Adrenal gland (tissue), 12 donors: ENCODE measurements around the gene GNAQ. TPM values are rescaled to one million over a fixed set of nuclear protein-coding genes. Genes with fewer than 3 reads are reported as not detected.
"Not testable (repeated sequence)": the region's sequence is repeated elsewhere in the genome, so short reads cannot be mapped to it uniquely, and the experiment has no call there.

Experiments used
- DNase-seq, 7 donors: peaks; one replicate each; pipeline ENCODE4 v3.0.0-alpha.2; 2019 to 2020
- H3K27ac ChIP-seq, 5 donors: fragments of 200-600 bp; sonication (generic) in 4 of 5; 1 replicate in 3 of 5; 2 replicates in 2 of 5; pipeline versions ENCODE4 v1.5.1 to v1.8.0; 2016 to 2020; ENCODE audit warnings: mild to moderate bottlenecking in 1 of 5
- H3K27me3 ChIP-seq: fragments of 200-600 bp; 2 replicates; pipeline ENCODE4 v1.8.0; 2021
- H3K36me3 ChIP-seq, 2 donors: fragments of 200-600 bp; replicated peaks in 1 of 2; 1 replicate in 1 of 2; 2 replicates in 1 of 2; pipeline versions ENCODE4 v1.5.1 to v1.8.0; 2018 to 2022
- H3K4me1 ChIP-seq, 2 donors: fragments of 200-600 bp; replicated peaks in 1 of 2; 1 replicate in 1 of 2; 2 replicates in 1 of 2; pipeline versions ENCODE4 v1.5.1 to v1.8.0; 2018 to 2021
- H3K4me3 ChIP-seq, 4 donors: fragments of 200-600 bp; sonication (generic) in 3 of 4; one replicate each; pipeline ENCODE4 v1.5.1; 2016 to 2018
- H3K9me3 ChIP-seq, 3 donors: fragments of 200-600 bp; sonication (generic) in 1 of 3; replicated peaks in 1 of 3; 1 replicate in 2 of 3; 2 replicates in 1 of 3; pipeline versions ENCODE4 v1.5.1 to v1.8.0; 2016 to 2021
- POLR2A ChIP-seq, 2 donors: fragments of 450-650 bp; IDR thresholded peaks; one replicate each; pipeline ENCODE4 v1.6.1; 2017; ENCODE audit warnings: antibody characterized with exemption in 2 of 2, mild to moderate bottlenecking in 2 of 2, moderate library complexity in 1 of 2
- WGBS, 4 donors: extraction: QIAGEN DNeasy Blood & Tissue Kit in 2 of 4; methylation state at CpG; one replicate each; pipeline versions ENCODE4 v1.1.5 to v1.1.7; 2013 to 2017; 5-methylcytosine and 5-hydroxymethylcytosine counted together
- intact Hi-C, 2 donors: fragments of 100-400 bp; cut with DNase I; formaldehyde crosslinking; loops; one replicate each; pipeline versions ENCODE4 v1.14.1 to v1.15.0; 2022 to 2023
- polyA plus RNA-seq, 3 donors: library from polyadenylated mRNA; stranded (reverse); fragments of 200-250 nt in 2 of 3; fragments of 350-450 nt in 1 of 3; fragmentation: Illumina TruSeq in 1 of 3; extraction: RNeasy Lipid Tissue Mini Kit (QIAGEN cat#74804) in 1 of 3; gene quantifications; one replicate each; pipeline ENCODE4 v1.2.3, GENCODE V29; 2013 to 2014
- total RNA-seq, 9 donors: library from RNA; depleted of rRNA in 4 of 9; stranded (reverse); fragments of >200 nt in 4 of 9; fragments of 120-200 nt in 1 of 9; fragmentation: NEBNext Ultra II Directional in 1 of 9; extraction: Animal tissue kit (Norgen Biotek cat#: 25700) in 1 of 9; gene quantifications; one replicate each; pipeline versions ENCODE4 v1.1.0 to v1.2.4, GENCODE V29; 2013 to 2023
- TF ChIP-seq, protein P1 (sequence below), 6 experiments: fragments of 450-650 bp in 4 of 6; fragments of 200-600 bp in 2 of 6; sonication (generic) in 1 of 6; IDR thresholded peaks; 1 replicate in 5 of 6; 2 replicates in 1 of 6; pipeline versions ENCODE4 v1.5.1 to v1.8.0; 2016 to 2021; ENCODE audit warnings: antibody characterized with exemption in 6 of 6, mild to moderate bottlenecking in 2 of 6, moderate library complexity in 1 of 6
- donor health status: healthy with polysubstance abuse.
- donor health status: Bipolar disorder and iron deficiency.
- donor health status: DM: yes; HTN: yes; CAD: no.
- donor health status: DM: no; HTN: no; CAD: no.
- donor health status: DM: no; HTN: no; CAD: no.
- donor health status: DM: yes; HTN: yes; CAD: no.

GNAQ gene
- total and polyA plus RNA-seq, 12 donors: 15.8 to 71.7 (median 45.1) TPM

DNA sequence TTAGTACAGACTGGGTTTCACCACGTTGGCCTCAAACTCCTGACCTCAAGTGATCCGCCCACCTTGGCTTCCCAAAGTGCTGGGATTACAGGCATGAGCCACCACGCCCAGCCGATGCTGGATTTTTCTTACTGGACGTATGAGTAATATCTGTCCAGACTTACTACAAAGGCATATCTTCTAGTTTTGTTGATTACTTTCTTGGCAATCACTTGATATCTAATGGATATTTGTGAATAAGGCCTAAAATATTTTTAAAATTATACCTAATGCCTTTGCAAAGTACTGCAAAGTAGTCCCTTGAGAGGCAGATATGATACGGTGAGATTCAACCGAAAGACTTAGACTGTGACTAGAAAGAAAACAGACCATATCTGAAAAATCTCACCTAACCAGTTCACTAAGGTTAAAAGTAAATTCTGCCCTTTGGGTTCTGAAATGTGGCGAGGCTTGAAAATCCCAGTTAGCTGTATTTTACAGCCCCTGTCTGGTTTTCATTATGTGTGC lies 152.1 kb downstream of the GNAQ start:
- intact Hi-C loops: no loop called here
- H3K27ac ChIP-seq: no peak overlapping the region
- H3K27me3 ChIP-seq: no peaks in the 10 kb centered on the region
- no peaks in the 10 kb centered on the region for H3K9me3 ChIP-seq
- H3K4me3 ChIP-seq: no peak overlapping the region
- no peaks in the 10 kb centered on the region for H3K36me3 ChIP-seq
- WGBS, 4 donors: 80 to 91% (median 82%) methylated on average over 8 of the region's 8 CpGs
- peaks cover 0 to 9% of the 10 kb centered on the region in 2 donors for H3K4me1 ChIP-seq
- DNase-seq: no peak
- TF ChIP-seq, protein P1, sequence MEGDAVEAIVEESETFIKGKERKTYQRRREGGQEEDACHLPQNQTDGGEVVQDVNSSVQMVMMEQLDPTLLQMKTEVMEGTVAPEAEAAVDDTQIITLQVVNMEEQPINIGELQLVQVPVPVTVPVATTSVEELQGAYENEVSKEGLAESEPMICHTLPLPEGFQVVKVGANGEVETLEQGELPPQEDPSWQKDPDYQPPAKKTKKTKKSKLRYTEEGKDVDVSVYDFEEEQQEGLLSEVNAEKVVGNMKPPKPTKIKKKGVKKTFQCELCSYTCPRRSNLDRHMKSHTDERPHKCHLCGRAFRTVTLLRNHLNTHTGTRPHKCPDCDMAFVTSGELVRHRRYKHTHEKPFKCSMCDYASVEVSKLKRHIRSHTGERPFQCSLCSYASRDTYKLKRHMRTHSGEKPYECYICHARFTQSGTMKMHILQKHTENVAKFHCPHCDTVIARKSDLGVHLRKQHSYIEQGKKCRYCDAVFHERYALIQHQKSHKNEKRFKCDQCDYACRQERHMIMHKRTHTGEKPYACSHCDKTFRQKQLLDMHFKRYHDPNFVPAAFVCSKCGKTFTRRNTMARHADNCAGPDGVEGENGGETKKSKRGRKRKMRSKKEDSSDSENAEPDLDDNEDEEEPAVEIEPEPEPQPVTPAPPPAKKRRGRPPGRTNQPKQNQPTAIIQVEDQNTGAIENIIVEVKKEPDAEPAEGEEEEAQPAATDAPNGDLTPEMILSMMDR (IDR thresholded peaks at IDR 0.05): no peak
- no peak for TF ChIP-seq POLR2A (IDR thresholded peaks at IDR 0.05)

DNA sequence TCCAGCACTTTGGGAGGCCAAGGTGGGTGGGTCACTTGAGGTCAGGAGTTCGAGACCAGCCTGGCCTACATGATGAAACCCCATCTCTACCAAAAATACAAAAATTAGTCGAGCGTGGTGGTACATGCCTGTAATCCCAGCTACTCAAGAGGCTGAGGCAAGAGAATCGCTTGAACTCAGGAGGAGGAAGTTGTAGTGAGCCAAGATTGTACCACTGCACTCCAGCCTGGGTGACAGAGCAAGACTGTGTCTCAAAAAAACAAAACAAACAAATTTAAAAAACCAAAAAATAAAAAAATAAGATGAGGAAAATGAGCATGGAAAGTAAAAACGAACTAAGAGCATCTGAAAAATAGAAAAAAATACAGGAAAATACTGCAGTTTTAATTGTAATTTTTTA lies 152.8 kb downstream of the GNAQ start:
- 76 to 85% (median 84%) methylated on average over 5 of the region's 5 CpGs for WGBS, 4 donors
- H3K27ac ChIP-seq, intact Hi-C loops: not testable (repeated sequence)

DNA sequence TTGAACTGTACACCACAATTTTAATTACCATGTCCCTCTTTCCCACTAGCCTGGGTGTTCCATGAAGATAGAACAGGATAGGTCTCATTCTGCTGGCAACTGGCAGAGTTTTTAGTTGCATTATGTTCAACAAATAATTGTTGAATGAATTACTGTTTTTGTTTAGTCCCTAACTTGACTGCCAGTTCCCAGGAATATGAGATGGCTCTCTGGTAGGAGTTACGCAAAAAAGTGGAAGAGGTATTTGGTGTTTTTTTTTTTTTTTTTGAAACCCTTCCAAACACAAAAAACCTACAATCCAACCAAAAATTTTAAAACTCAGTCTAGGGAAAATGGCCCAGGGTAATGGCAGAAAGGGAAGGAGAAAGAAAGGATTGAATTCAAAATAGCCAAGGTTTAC lies 153.6 kb downstream of the GNAQ start:
- no peaks in the 10 kb centered on the region for H3K9me3 ChIP-seq
- no peak for DNase-seq

More for the DNA sequence above, 152.8 kb downstream of the GNAQ start:
- DNase-seq, H3K36me3 ChIP-seq, H3K4me3 ChIP-seq, H3K4me1 ChIP-seq, H3K27me3 ChIP-seq, H3K9me3 ChIP-seq: not testable (repeated sequence)

DNA sequence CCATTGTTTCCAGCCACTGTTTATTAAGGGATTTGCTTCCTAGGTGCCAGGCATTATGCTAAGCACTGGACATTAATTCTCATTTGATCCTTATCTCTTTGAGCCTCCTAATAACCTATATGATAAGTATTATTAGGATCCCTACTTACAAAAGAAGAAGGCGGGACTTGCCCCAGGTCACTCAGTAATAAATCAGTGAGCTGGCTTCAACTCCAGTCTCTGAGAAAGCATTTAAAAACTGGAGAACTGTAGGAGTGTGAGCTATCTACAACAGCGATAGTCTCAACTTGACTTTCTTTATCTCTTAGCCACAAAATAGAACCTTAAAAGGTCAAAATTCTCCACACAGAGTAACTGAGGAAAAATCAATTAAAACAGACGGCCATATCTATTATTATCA lies 155.0 kb downstream of the GNAQ start:
- Histone ChIP-seq H3K27me3 (no peaks in the 10 kb centered on the region), H3K4me3 (no peak overlapping the region), H3K27ac (peak overlapping the region in 1 of 5 donors; percentile 21), H3K36me3 (no peaks in the 10 kb centered on the region), H3K9me3 (no peaks in the 10 kb centered on the region), H3K4me1 (peaks cover 0 to 14% of the 10 kb centered on the region in 2 donors)
- TF ChIP-seq POLR2A (IDR thresholded peaks at IDR 0.05): no peak
- TF ChIP-seq, protein P1 (IDR thresholded peaks at IDR 0.05): no peak
- intact Hi-C loops: no loop called here
- 65 to 77% (median 71%) methylated on average over 3 of the region's 3 CpGs for WGBS, 4 donors
- DNase-seq: no peak

More for the DNA sequence above, 153.6 kb downstream of the GNAQ start:
- Histone ChIP-seq H3K27me3 (no peaks in the 10 kb centered on the region), H3K36me3 (no peaks in the 10 kb centered on the region), H3K4me1 (peaks cover 0 to 13% of the 10 kb centered on the region in 2 donors), H3K4me3 (no peak overlapping the region), H3K27ac (no peak overlapping the region)
- TF ChIP-seq, protein P1 (IDR thresholded peaks at IDR 0.05): no peak
- no peak for TF ChIP-seq POLR2A (IDR thresholded peaks at IDR 0.05)
- intact Hi-C loops: no loop called here
- 95 to 98% (median 97%) methylated on average over 1 of the region's 1 CpG for WGBS, 4 donors

DNA sequence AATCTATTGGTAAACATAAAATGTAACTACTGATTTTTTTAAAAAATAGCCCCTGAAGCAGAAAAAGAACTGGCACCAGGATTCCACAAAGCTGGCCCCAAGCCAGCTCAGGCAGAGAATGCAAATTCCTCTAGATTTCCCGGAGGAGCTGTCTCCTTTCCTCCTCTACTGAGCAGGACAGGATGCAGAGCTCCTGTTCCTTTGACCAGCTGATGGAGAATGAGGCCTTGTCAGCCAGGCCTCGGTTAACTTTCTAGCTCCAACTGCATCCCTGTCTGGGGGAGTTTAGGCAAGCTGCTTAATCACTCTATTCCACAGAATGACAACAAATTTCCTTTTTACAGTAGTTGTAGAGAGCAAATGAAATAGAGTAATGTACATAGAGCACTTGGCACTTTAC lies 155.5 kb downstream of the GNAQ start:
- H3K36me3 ChIP-seq: no peaks in the 10 kb centered on the region
- H3K27ac ChIP-seq: peak overlapping the region in 1 of 5 donors; percentile 21
- TF ChIP-seq POLR2A (IDR thresholded peaks at IDR 0.05): no peak
- TF ChIP-seq, protein P1 (IDR thresholded peaks at IDR 0.05): no peak
- WGBS, 4 donors: 29 to 49% (median 35%) methylated on average over 2 of the region's 2 CpGs
- H3K9me3 ChIP-seq: no peaks in the 10 kb centered on the region
- peaks cover 0 to 14% of the 10 kb centered on the region in 2 donors for H3K4me1 ChIP-seq
- H3K27me3 ChIP-seq: no peaks in the 10 kb centered on the region
- H3K4me3 ChIP-seq: no peak overlapping the region
- intact Hi-C loops: no loop called here
- peak in 6 of 7 donors; percentile 15 to 62 (median 36) for DNase-seq
